Activated naive CD8-positive, alpha-beta T cell treated with anti-CD3 and anti-CD28 coated beads, Interleukin-2, amount 10 ng/mL, durations not matched to agents 7 days and 5 days (primary cell): ENCODE results near the gene LRRC34. TPM values are rescaled to one million over a fixed set of nuclear protein-coding genes. Genes with fewer than 3 reads are reported as not detected.

Experiments
- ATAC-seq: fragments of 150-1000 bp; cut with Tn5 transposase; one replicate; pipeline ENCODE4 v1.10.0; 2021; ENCODE audit warnings: low read depth, moderate library complexity
- POLR2A ChIA-PET: fragments of 350-600 bp; sonication (Branson Sonifier 250); formaldehyde crosslinking; loops from one replicate; lab custom pipeline; 2021; ENCODE audit warnings: antibody characterized with exemption; lab: Charles Lee
- DNase-seq: peaks from one replicate; pipeline ENCODE4 v3.0.0; 2021
- H3K27ac Mint-ChIP-seq: one replicate; pipeline ENCODE4 v1.8.0; 2022; ENCODE audit warnings: mild to moderate bottlenecking, mixed read lengths
- H3K27me3 Mint-ChIP-seq: one replicate; pipeline ENCODE4 v1.8.0; 2022; ENCODE audit warnings: mild to moderate bottlenecking, moderate library complexity, mixed read lengths
- H3K36me3 Mint-ChIP-seq: one replicate; pipeline ENCODE4 v1.8.0; 2021; ENCODE audit warnings: mild to moderate bottlenecking, mixed read lengths
- H3K4me1 Mint-ChIP-seq: one replicate; pipeline ENCODE4 v1.8.0; 2021; ENCODE audit warnings: mixed read lengths
- H3K4me3 Mint-ChIP-seq: one replicate; pipeline ENCODE4 v1.8.0; 2022; ENCODE audit warnings: mild to moderate bottlenecking, moderate library complexity, mixed read lengths
- H3K9me3 Mint-ChIP-seq: one replicate; pipeline ENCODE4 v1.8.0; 2021; ENCODE audit warnings: mixed read lengths
- total RNA-seq, 2 experiments: library from RNA; stranded (reverse); gene quantifications; one replicate each; pipeline ENCODE4 v1.2.3, GENCODE V29; 2021

Gene LRRC34
- total RNA-seq, 2 experiments from 2014 or later: 6.9 to 8.1 TPM

- Mint-ChIP-seq H3K27ac (no peak overlapping the region), H3K4me3 (no peak overlapping the region), H3K27me3 (peaks cover 32% of the 10 kb centered on the region), H3K4me1 (peaks cover 7% of the 10 kb centered on the region), H3K9me3 (no peaks in the 10 kb centered on the region), H3K36me3 (no peaks in the 10 kb centered on the region)
- ATAC-seq: no peak
- DNase-seq: no peak
- POLR2A ChIA-PET: no interaction called here
Observed at GRCh38 chr3:169750665-169751064, 62.0 kb downstream of the LRRC34 start.

- Mint-ChIP-seq H3K36me3 (no peaks in the 10 kb centered on the region), H3K4me1 (peaks cover 7% of the 10 kb centered on the region), H3K27me3 (peaks cover 37% of the 10 kb centered on the region), H3K4me3 (no peak overlapping the region), H3K9me3 (no peaks in the 10 kb centered on the region), H3K27ac (no peak overlapping the region)
- ATAC-seq: peak; percentile 42
- POLR2A ChIA-PET: no interaction called here
- no peak for DNase-seq
Observed at GRCh38 chr3:169748670-169749069, 64.0 kb downstream of the LRRC34 start.

GRCh38 chr3:169746924-169747323 is 65.8 kb downstream of the LRRC34 start:
- ATAC-seq (no peak), DNase-seq (no peak)
- POLR2A ChIA-PET: no interaction called here
- Mint-ChIP-seq H3K9me3 (no peaks in the 10 kb centered on the region), H3K4me3 (no peak overlapping the region), H3K4me1 (peaks cover 7% of the 10 kb centered on the region), H3K27ac (no peak overlapping the region), H3K36me3 (no peaks in the 10 kb centered on the region), H3K27me3 (peaks cover 33% of the 10 kb centered on the region)

- Mint-ChIP-seq H3K27ac (no peak overlapping the region), H3K9me3 (no peaks in the 10 kb centered on the region), H3K4me1 (peaks cover 7% of the 10 kb centered on the region), H3K36me3 (no peaks in the 10 kb centered on the region), H3K4me3 (no peak overlapping the region), H3K27me3 (peaks cover 34% of the 10 kb centered on the region)
- POLR2A ChIA-PET: no interaction called here
- DNase-seq (no peak), ATAC-seq (no peak)
Observed at GRCh38 chr3:169744366-169745054, 68.2 kb downstream of the LRRC34 start.

Other genes starting within 250 kb of the LRRC34 start
- gene MECOM, start 149.2 kb downstream of the LRRC34 start, total RNA-seq: not detected
- gene TERC, start 47.8 kb downstream of the LRRC34 start, total RNA-seq: 10 to 100 TPM in 1 of 2 experiments, 1 to 10 TPM in 1; 7.3 to 10.9 TPM
- gene ACTRT3, start 43.3 kb downstream of the LRRC34 start, total RNA-seq: under 1 TPM; 0.28 to 0.44 TPM
- 10 to 100 TPM; 17.9 to 19.1 TPM for gene MYNN, start 39.5 kb downstream of the LRRC34 start, total RNA-seq
- gene LRRIQ4, start within 50 bp of the LRRC34 start, total RNA-seq: under 1 TPM; 0.22 to 0.23 TPM
- not detected for gene LRRC31, start 57.0 kb upstream of the LRRC34 start, total RNA-seq
- gene SAMD7, start 98.7 kb upstream of the LRRC34 start, total RNA-seq: not detected
- 10 to 100 TPM; 77.1 to 77.4 TPM for gene SEC62, start 153.9 kb upstream of the LRRC34 start, total RNA-seq
- 10 to 100 TPM in 1 of 2 experiments, 1 to 10 TPM in 1; 9.7 to 10.5 TPM for gene GPR160, start 225.1 kb upstream of the LRRC34 start, total RNA-seq